SK-N-SH (cell line): Measurements from ENCODE around the gene SLC40A1.

Experiments used
- CTCF ChIP-seq: fragments of 200-600 bp; sonication (generic); IDR thresholded peaks from 2 replicates; pipeline ENCODE4 v1.6.1; 2017; ENCODE audit warnings: antibody characterized with exemption, mild to moderate bottlenecking, moderate library complexity
- FOSL2 ChIP-seq: IDR thresholded peaks from 2 replicates; pipeline ENCODE4 v1.4.0; 2012; ENCODE audit warnings: low read depth, mild to moderate bottlenecking, moderate library complexity, borderline replicate concordance
- GABPA ChIP-seq: IDR thresholded peaks from 2 replicates; pipeline ENCODE4 v1.4.0; 2012; ENCODE audit warnings: low read depth, mild to moderate bottlenecking
- JUND ChIP-seq: IDR thresholded peaks from 2 replicates; pipeline ENCODE4 v1.4.0; 2012
- MAX ChIP-seq: IDR thresholded peaks from 2 replicates; pipeline ENCODE4 v1.4.0; 2012; ENCODE audit warnings: low read depth
- NRF1 ChIP-seq: IDR thresholded peaks from 2 replicates; pipeline ENCODE4 v1.6.1; 2012; ENCODE audit warnings: low read depth, mild to moderate bottlenecking, low read length
- POLR2AphosphoS5 ChIP-seq: IDR thresholded peaks from 2 replicates; pipeline ENCODE4 v1.6.1; 2012; ENCODE audit warnings: low read depth, low read length
- SIN3A ChIP-seq: IDR thresholded peaks from 2 replicates; pipeline ENCODE4 v1.6.1; 2012; ENCODE audit warnings: low read depth, mild to moderate bottlenecking, low read length, moderate library complexity, borderline replicate concordance
- TAF1 ChIP-seq: IDR thresholded peaks from 2 replicates; pipeline ENCODE4 v1.6.1; 2012; ENCODE audit warnings: low read depth, mild to moderate bottlenecking, low read length, moderate library complexity, borderline replicate concordance
- TEAD4 ChIP-seq: IDR thresholded peaks from 2 replicates; pipeline ENCODE4 v1.4.0; 2012; ENCODE audit warnings: mild to moderate bottlenecking, borderline replicate concordance; ENCODE audit not compliant: insufficient read depth
- USF1 ChIP-seq: IDR thresholded peaks from 2 replicates; pipeline ENCODE4 v1.4.0; 2012; ENCODE audit warnings: low read depth, borderline replicate concordance
- USF2 ChIP-seq: fragments of 150-350 bp; IDR thresholded peaks from 2 replicates; pipeline ENCODE4 v1.6.1; 2017; ENCODE audit warnings: antibody characterized with exemption, low read length, low read depth, borderline replicate concordance
- YY1 ChIP-seq: IDR thresholded peaks from 2 replicates; pipeline ENCODE4 v1.4.0; 2012; ENCODE audit warnings: low read depth, mild to moderate bottlenecking

GRCh38 chr2:189548666-189549448 lies 31.7 kb downstream of the SLC40A1 start:
- TF ChIP-seq FOSL2 (no peak), CTCF (no peak), USF2 (no peak), GABPA (no peak), POLR2AphosphoS5 (no peak), MAX (no peak), TEAD4 (no peak), TAF1 (no peak), NRF1 (no peak), JUND (no peak), YY1 (no peak), SIN3A (no peak), USF1 (no peak)
